Progenitor cell of endocrine pancreas (in vitro differentiated cells): Measurements from ENCODE around the gene SH3PXD2A. TPM values are rescaled to one million over a fixed set of nuclear protein-coding genes. Genes with fewer than 3 reads are reported as not detected.

Source experiments
- DNase-seq: peaks from one replicate; pipeline ENCODE4 v3.0.0; 2021; ENCODE audit warnings: low spot score; ENCODE audit not compliant: unreplicated experiment
- H3K27ac Mint-ChIP-seq: 2 replicates; pipeline ENCODE4 v1.8.0; 2021; ENCODE audit warnings: mild to moderate bottlenecking, moderate library complexity, mixed read lengths
- H3K27me3 Mint-ChIP-seq: 2 replicates; pipeline ENCODE4 v1.8.0; 2021; ENCODE audit warnings: mixed read lengths
- H3K36me3 Mint-ChIP-seq: 2 replicates; pipeline ENCODE4 v1.8.0; 2022; ENCODE audit warnings: mixed read lengths; ENCODE audit not compliant: insufficient read depth
- H3K4me1 Mint-ChIP-seq: 2 replicates; pipeline ENCODE4 v1.8.0; 2021; ENCODE audit warnings: low read depth, mixed read lengths
- H3K4me3 Mint-ChIP-seq: 2 replicates; pipeline ENCODE4 v1.8.0; 2021; ENCODE audit warnings: low read depth, mild to moderate bottlenecking, moderate library complexity, mixed read lengths
- H3K9me3 Mint-ChIP-seq: 2 replicates; pipeline ENCODE4 v1.8.0; 2021; ENCODE audit warnings: low read depth, mixed read lengths
- CTCF ChIP-seq: fragments of 200-600 bp; sonication (generic); IDR thresholded peaks from one replicate; pipeline ENCODE4 v1.5.0; 2021; ENCODE audit warnings: antibody characterized with exemption, mild to moderate bottlenecking; ENCODE audit not compliant: unreplicated experiment
- total RNA-seq: library from RNA; stranded (reverse); gene quantifications from 2 replicates; pipeline ENCODE4 v1.2.1, GENCODE V29; 2021

Gene SH3PXD2A
- total RNA-seq, 1 donor from 2014 or later = 28.0 TPM

- no peak for TF ChIP-seq CTCF
- DNase-seq = no peak
- no peak overlapping the region for H3K4me3 Mint-ChIP-seq
- H3K4me1 Mint-ChIP-seq = no peaks in the 10 kb centered on the region
- no peaks in the 10 kb centered on the region for H3K9me3 Mint-ChIP-seq
- H3K27ac Mint-ChIP-seq = no peak overlapping the region
- H3K36me3 Mint-ChIP-seq = peaks cover 12% of the 10 kb centered on the region
- H3K27me3 Mint-ChIP-seq = no peaks in the 10 kb centered on the region
Measured at GRCh38 chr10:103626178-103626577, 229.2 kb downstream of the SH3PXD2A start.

DNA sequence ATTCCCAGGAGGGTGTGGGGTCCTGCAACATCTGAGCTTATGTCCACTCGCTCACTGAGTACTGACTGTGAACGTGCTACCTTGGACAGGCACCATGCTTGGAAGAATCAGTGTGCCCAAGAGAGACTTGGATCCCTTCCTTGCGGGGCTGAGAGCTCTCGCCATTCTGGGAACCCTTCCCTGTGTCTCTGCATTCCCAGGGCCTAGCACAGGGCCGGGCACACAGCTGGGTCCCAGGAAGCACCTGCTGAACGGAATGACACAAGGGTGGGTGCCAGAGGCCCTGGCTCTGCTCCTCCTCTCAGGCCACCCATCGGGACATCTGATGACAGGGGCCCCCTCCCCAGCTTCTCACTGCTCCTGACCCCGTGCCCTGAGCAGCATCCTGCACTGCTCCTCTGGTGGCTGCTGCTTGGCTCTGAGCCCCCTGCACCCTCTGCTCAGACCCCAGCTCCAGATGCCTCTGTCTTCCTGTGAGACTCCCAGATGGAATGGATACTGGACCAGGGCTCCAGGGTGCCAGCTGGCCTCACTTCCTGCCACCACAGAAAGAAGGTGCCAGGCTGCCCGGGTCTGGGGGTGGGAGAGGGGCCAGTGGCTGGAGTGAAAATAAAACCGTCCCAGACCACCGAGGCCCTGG lies 232.3 kb downstream of the SH3PXD2A start:
- no peaks in the 10 kb centered on the region for H3K4me1 Mint-ChIP-seq
- no peak overlapping the region for H3K4me3 Mint-ChIP-seq
- H3K27ac Mint-ChIP-seq = no peak overlapping the region
- DNase-seq = no peak
- H3K36me3 Mint-ChIP-seq = peaks cover 12% of the 10 kb centered on the region
- no peak for TF ChIP-seq CTCF
- no peaks in the 10 kb centered on the region for H3K9me3 Mint-ChIP-seq
- H3K27me3 Mint-ChIP-seq = no peaks in the 10 kb centered on the region

GRCh38 chr10:103622286-103622685 lies 233.1 kb downstream of the SH3PXD2A start:
- Mint-ChIP-seq H3K4me3 (no peak overlapping the region), H3K9me3 (no peaks in the 10 kb centered on the region), H3K36me3 (peaks cover 8% of the 10 kb centered on the region), H3K27ac (no peak overlapping the region), H3K4me1 (no peaks in the 10 kb centered on the region), H3K27me3 (no peaks in the 10 kb centered on the region)
- TF ChIP-seq CTCF = no peak
- no peak for DNase-seq

DNA sequence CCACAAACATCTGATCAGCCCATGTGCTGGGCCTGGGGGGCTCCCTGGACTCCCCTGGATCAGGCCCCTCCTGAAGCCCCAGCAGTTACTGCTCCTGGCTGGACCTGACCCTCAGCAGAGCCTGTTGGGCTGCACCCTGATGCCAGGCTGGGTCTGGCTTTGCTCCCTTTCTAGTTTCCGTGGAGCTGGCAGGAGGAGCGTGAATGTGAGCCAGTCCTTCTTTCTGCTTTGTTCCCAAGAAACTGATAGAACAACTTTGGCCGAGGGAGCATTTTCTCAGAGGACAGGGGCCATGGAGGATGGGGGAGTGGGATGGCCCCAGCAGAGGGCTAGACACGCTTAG lies 233.6 kb downstream of the SH3PXD2A start:
- Mint-ChIP-seq H3K27me3 (no peaks in the 10 kb centered on the region), H3K4me3 (no peak overlapping the region), H3K27ac (no peak overlapping the region), H3K36me3 (peaks cover 7% of the 10 kb centered on the region), H3K4me1 (no peaks in the 10 kb centered on the region), H3K9me3 (no peaks in the 10 kb centered on the region)
- DNase-seq = no peak
- no peak for TF ChIP-seq CTCF

DNA sequence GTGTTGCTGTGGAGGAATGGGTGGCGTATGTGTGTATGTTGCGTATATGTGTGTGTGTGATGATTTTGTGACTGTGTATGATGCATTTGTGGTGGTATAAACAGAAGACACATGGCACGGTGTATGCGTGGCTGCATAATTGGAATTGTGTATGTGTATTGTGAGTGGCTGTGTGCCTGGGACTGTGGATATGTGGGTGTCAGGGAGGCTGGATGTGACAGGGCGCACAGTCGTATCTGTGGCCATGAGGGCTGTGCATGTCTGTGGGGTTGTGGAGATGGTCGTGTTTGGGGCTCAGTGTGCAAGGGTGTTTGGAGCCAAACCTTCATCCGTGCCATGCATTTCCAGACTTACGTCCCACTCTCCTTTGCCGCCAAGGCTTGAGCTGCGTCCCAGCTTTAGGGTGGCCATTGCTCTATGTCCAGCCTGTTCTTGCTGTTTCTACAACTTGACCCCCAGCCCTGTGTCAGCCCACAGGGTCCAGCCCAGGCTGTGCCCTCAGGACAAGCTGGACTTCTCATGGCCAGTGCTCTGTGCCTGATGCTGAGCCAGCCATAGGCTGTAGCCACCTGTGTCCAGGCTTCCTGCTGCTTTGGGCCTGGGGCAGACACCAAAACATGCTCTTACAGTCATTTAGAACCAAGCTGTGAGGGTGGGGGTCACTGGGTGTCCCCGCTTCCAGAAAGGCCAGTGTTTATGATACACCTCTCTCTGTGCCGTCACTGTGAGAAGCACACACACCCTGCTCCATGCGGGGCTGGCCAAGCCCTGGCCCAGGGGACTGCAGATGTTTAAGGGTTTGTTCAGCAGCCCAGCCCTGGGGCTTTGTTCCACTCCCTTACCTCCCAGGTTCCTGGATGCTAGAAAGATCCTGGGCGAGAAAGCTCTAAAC lies 234.2 kb downstream of the SH3PXD2A start:
- no peak for DNase-seq
- Mint-ChIP-seq H3K9me3 (no peaks in the 10 kb centered on the region), H3K4me1 (no peaks in the 10 kb centered on the region)

More for the DNA sequence above, 234.2 kb downstream of the SH3PXD2A start:
- TF ChIP-seq CTCF = no peak
- Mint-ChIP-seq H3K27ac (no peak overlapping the region), H3K36me3 (peaks cover 7% of the 10 kb centered on the region), H3K27me3 (no peaks in the 10 kb centered on the region), H3K4me3 (no peak overlapping the region)
